Coronary artery (tissue), 2 donors: Measurements from ENCODE around the gene HIP1.
"Not testable (repeated sequence)": the region's sequence is repeated elsewhere in the genome, so short reads cannot be mapped to it uniquely, and the experiment has no call there.

Experiments
- DNase-seq: peaks from one replicate; pipeline ENCODE4 v3.0.0-alpha.2; 2017; ENCODE audit warnings: low spot score
- H3K27ac ChIP-seq, 2 donors: fragments of 200-600 bp; sonication (generic); one replicate each; pipeline ENCODE4 v1.5.1; 2016 to 2019
- H3K4me3 ChIP-seq: fragments of 200-600 bp; sonication (generic); 2 replicates; pipeline ENCODE4 v1.5.1; 2016; ENCODE audit warnings: mild to moderate bottlenecking, moderate library complexity
- CTCF ChIP-seq: fragments of 200-600 bp; sonication (generic); IDR thresholded peaks from one replicate; pipeline ENCODE4 v1.5.1; 2019; ENCODE audit warnings: antibody characterized with exemption

HIP1 gene

GRCh38 chr7:75614401-75614800 lies 124.3 kb downstream of the HIP1 start:
- DNase-seq = no peak
- TF ChIP-seq CTCF = no peak
- Histone ChIP-seq H3K27ac (no peak overlapping the region), H3K4me3 (no peak overlapping the region)

DNA sequence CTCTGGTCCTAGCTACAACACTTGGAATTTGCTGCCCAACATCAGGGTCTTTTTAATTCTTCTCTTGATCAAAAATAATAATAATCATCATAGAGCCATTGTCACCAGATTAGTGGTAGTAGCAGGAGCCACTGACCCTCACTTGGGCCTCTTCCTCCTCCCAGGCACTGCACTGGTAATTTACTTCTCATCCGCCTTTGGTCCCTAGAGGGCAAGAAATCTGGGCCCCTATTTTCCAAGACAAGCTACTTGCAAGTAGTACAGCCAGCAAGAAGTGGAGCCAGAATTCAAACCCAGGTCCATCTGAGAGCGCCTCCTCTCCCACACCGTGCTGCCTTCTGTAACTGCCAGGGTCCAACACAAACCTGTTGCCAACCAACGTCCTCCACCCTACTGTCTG lies 125.4 kb downstream of the HIP1 start:
- TF ChIP-seq CTCF = no peak
- no peak for DNase-seq
- peak overlapping the region in 1 of 2 donors; percentile 11 for H3K27ac ChIP-seq
- no peak overlapping the region for H3K4me3 ChIP-seq

DNA sequence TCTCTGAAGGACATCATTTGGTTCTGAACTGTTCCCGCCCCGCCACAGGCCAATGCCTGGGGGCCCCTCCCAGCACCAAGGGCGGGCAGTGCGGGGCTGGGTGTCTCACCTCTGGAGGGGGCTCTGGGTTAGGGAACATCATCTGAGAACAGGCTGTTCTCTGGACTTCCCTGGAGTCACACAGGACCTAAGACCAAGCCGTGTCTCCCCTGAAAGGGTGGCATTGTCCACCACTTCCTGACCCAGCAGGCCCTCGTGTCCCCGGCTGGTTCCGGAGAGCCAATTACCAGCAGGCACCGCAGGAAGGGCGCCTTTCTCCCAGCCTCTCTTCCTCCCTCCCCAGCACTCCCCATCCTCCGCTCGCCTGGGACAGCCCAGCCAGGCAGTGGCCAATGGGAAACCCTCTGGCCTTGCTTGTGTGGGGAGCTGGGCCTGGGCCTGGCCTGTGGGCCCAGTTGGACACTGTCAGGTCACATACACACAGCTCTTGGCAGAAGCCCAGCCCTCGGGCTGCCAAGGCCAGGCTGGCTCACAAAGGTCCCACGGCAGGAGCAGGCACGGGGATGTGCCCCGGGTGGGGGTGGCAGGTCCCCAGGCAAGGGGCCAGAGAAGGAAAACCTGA lies 127.1 kb downstream of the HIP1 start:
- H3K4me3 ChIP-seq = peak overlapping the region; percentile 51
- no peak for TF ChIP-seq CTCF
- peak overlapping the region; percentile 67 to 86 for H3K27ac ChIP-seq
- DNase-seq = peak; percentile 92

GRCh38 chr7:75609416-75609815 lies 129.3 kb downstream of the HIP1 start:
- not testable (repeated sequence) for DNase-seq, H3K4me3 ChIP-seq, H3K27ac ChIP-seq

DNA sequence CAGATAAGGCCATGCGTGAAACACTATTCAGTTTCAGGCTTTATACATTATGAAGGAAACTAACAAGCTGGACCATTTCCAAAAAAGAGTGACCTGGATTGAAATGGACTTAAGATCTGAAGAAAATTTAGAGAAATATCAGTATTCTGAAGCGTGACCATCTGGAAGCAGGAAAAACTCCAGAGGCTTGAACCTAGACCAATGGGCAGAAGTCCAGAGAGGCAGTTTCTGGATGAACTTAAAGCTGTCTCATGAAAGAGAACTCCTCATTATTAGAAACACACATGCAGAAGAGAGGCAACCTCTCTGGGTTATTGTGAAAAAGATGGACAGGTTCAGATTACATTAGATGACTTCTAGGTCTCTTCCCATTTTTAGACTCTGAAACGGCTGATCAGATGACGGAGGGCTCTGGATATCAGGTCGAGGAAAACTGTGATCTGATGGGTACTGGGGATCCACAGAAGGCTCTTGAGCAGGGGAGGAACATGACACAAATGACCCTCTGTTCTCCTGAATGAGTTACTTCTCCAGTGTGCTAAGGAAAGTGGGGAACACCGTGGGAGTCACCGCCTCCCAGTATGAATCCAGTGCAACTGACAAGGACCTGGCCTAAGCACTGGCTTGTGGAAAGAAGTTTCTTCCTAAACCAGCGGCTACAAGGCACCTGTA lies 130.2 kb downstream of the HIP1 start:
- no peak for TF ChIP-seq CTCF
- DNase-seq = no peak
- Histone ChIP-seq H3K4me3 (no peak overlapping the region), H3K27ac (no peak overlapping the region)

- Histone ChIP-seq H3K4me3 (no peak overlapping the region), H3K27ac (no peak overlapping the region)
- no peak for DNase-seq
- no peak for TF ChIP-seq CTCF
Observed at GRCh38 chr7:75604408-75604807, 134.3 kb downstream of the HIP1 start.

GRCh38 chr7:75602831-75603230 lies 135.9 kb downstream of the HIP1 start:
- not testable (repeated sequence) for H3K4me3 ChIP-seq, H3K27ac ChIP-seq, DNase-seq

- DNase-seq = no peak
- no peak for TF ChIP-seq CTCF
- no peak overlapping the region for H3K4me3 ChIP-seq
- no peak overlapping the region for H3K27ac ChIP-seq
Observed at GRCh38 chr7:75601539-75601938, 137.2 kb downstream of the HIP1 start.

- not testable (repeated sequence) for H3K27ac ChIP-seq, H3K4me3 ChIP-seq, DNase-seq
Observed at GRCh38 chr7:75600748-75601147, 138.0 kb downstream of the HIP1 start.
